Measurements from ENCODE around the gene APEX1. TPM values are rescaled to one million over a fixed set of nuclear protein-coding genes. Genes with fewer than 3 reads are reported as not detected.

APEX1 gene
- total RNA-seq = 100 to 1,000 TPM; 162 to 164 TPM

GRCh38 chr14:20454516-20455354, at the start of gene APEX1, which contains the start of gene OSGEP:
Gene APEX1, plus strand, starts transcription at chr14:20455226. Its CDS starts 420 bp downstream, at chr14:20455646.
Gene OSGEP, minus strand, starts transcription at chr14:20454812. Its CDS starts 129 bp downstream, at chr14:20454683.

GRCh38 chr14:20412876-20413743, 41.9 kb upstream of the APEX1 start, which contains the start of gene TEP1:
Gene TEP1, minus strand, starts transcription at chr14:20413501. Its CDS starts 5,062 bp downstream, at chr14:20408439.

GRCh38 chr14:20435582-20436362, 19.3 kb upstream of the APEX1 start, which contains the start of gene KLHL33:
Gene KLHL33, minus strand, starts transcription at chr14:20436166. Its CDS starts 355 bp downstream, at chr14:20435811.

GRCh38 chr14:20461225-20462141, 6.5 kb downstream of the APEX1 start, which contains the start of gene PIP4P1:
Gene PIP4P1, minus strand, starts transcription at chr14:20461434. Its CDS starts 109 bp downstream, at chr14:20461325.

GRCh38 chr14:20469242-20469889, 14.3 kb downstream of the APEX1 start, which contains the start of gene PNP:
Gene PNP, plus strand, starts transcription at chr14:20469406. Its CDS starts 119 bp downstream, at chr14:20469525.

Other genes with a start within 250 kb of the APEX1 start
- gene OR11H6, start 231.5 kb upstream of the APEX1 start, total RNA-seq = not detected
- not detected for gene OR11H7, start 226.2 kb upstream of the APEX1 start, total RNA-seq
- not detected for gene OR11H4, start 215.9 kb upstream of the APEX1 start, total RNA-seq
- gene TTC5, start 149.3 kb upstream of the APEX1 start, total RNA-seq = 10 to 100 TPM; 17.5 to 22.1 TPM
- 10 to 100 TPM; 36.0 to 37.0 TPM for gene CCNB1IP1, start 121.9 kb upstream of the APEX1 start, total RNA-seq
- 10 to 100 TPM; 25.1 to 25.2 TPM for gene PARP2, start 111.6 kb upstream of the APEX1 start, total RNA-seq
- 10 to 100 TPM; 44.5 to 48.1 TPM for gene TEP1, start 41.7 kb upstream of the APEX1 start, total RNA-seq
- under 1 TPM; 0.13 to 0.19 TPM for gene KLHL33, start 19.1 kb upstream of the APEX1 start, total RNA-seq
- gene OSGEP, start 414 bp upstream of the APEX1 start, total RNA-seq = 10 to 100 TPM; 48.0 to 49.1 TPM
- 10 to 100 TPM; 39.0 to 41.9 TPM for gene PIP4P1, start 6.2 kb downstream of the APEX1 start, total RNA-seq
- 100 to 1,000 TPM; 144 to 153 TPM for gene PNP, start 14.2 kb downstream of the APEX1 start, total RNA-seq
- under 1 TPM; 0.18 to 0.53 TPM for gene RNASE10, start 50.3 kb downstream of the APEX1 start, total RNA-seq
- gene RNASE9, start 105.8 kb downstream of the APEX1 start, total RNA-seq = not detected
- gene RNASE11, start 132.8 kb downstream of the APEX1 start, total RNA-seq = not detected
- not detected for gene RNASE12, start 136.2 kb downstream of the APEX1 start, total RNA-seq
- gene OR6S1, start 186.5 kb downstream of the APEX1 start, total RNA-seq = not detected
- gene RNASE4, start 229.3 kb downstream of the APEX1 start, total RNA-seq = under 1 TPM; 0.41 to 0.45 TPM
- 1 to 10 TPM; 1.2 TPM for gene ANG, start 233.5 kb downstream of the APEX1 start, total RNA-seq

All from activated naive CD4-positive, alpha-beta T cell treated with anti-CD3 and anti-CD28 coated beads, Interleukin-2, amount 10 ng/mL, durations not matched to agents 5 hours and 36 hours (primary cell).